ENCODE results near the gene NRXN3. TPM values are rescaled to one million over a fixed set of nuclear protein-coding genes. Genes with fewer than 3 reads are reported as not detected.
"Not testable (repeated sequence)": the region's sequence is repeated elsewhere in the genome, so short reads cannot be mapped to it uniquely, and the experiment has no call there.

The NRXN3 gene
- total RNA-seq, 4 donors from 2014 or later = 0.56 to 1.6 (median 1.1) TPM

- no peaks in the 10 kb centered on the region for H3K4me1 ChIP-seq
- no peak overlapping the region for H3K27ac ChIP-seq
- no peak for TF ChIP-seq CTCF (IDR thresholded peaks at IDR 0.05)
- no peak for TF ChIP-seq POLR2A (IDR thresholded peaks at IDR 0.05)
- H3K27me3 ChIP-seq = no peaks in the 10 kb centered on the region
- H3K4me3 ChIP-seq (replicated peaks in 1 of 3) = no peak overlapping the region
- no peaks in the 10 kb centered on the region for H3K36me3 ChIP-seq
- no peak for DNase-seq
- H3K9me3 ChIP-seq = no peaks in the 10 kb centered on the region
- intact Hi-C loops (cut with DNase I) = no loop called here
- WGBS, 2 donors = 87 to 88% methylated on average over 1 of the region's 1 CpG
These were observed 926.6 kb downstream of the NRXN3 start for GRCh38 chr14:79096811-79097210.

- Histone ChIP-seq H3K4me1 (no peaks in the 10 kb centered on the region), H3K27me3 (no peaks in the 10 kb centered on the region), H3K9me3 (no peaks in the 10 kb centered on the region), H3K4me3 (replicated peaks in 1 of 3) (no peak overlapping the region), H3K27ac (no peak overlapping the region), H3K36me3 (no peaks in the 10 kb centered on the region)
- DNase-seq = no peak
- 62 to 67% methylated on average over 3 of the region's 3 CpGs for WGBS, 2 donors
- TF ChIP-seq POLR2A (IDR thresholded peaks at IDR 0.05) = no peak
- no peak for TF ChIP-seq CTCF (IDR thresholded peaks at IDR 0.05)
- intact Hi-C loops (cut with DNase I) = no loop called here
These were observed 928.2 kb downstream of the NRXN3 start for GRCh38 chr14:79098324-79098723.

GRCh38 chr14:79100578-79100977, 930.4 kb downstream of the NRXN3 start:
- no peaks in the 10 kb centered on the region for H3K4me1 ChIP-seq
- no peaks in the 10 kb centered on the region for H3K9me3 ChIP-seq
- no peak overlapping the region for H3K27ac ChIP-seq
- no peaks in the 10 kb centered on the region for H3K27me3 ChIP-seq
- TF ChIP-seq POLR2A (IDR thresholded peaks at IDR 0.05) (no peak), CTCF (IDR thresholded peaks at IDR 0.05) (no peak)
- H3K36me3 ChIP-seq = no peaks in the 10 kb centered on the region
- 98 to 100% methylated on average over 1 of the region's 1 CpG for WGBS, 2 donors
- intact Hi-C loops (cut with DNase I) = no loop called here
- DNase-seq = no peak
- H3K4me3 ChIP-seq (replicated peaks in 1 of 3) = no peak overlapping the region

- intact Hi-C loops (cut with DNase I) = no loop called here
- Histone ChIP-seq H3K36me3 (no peaks in the 10 kb centered on the region), H3K4me3 (replicated peaks in 1 of 3) (no peak overlapping the region), H3K27ac (no peak overlapping the region), H3K27me3 (no peaks in the 10 kb centered on the region), H3K4me1 (no peaks in the 10 kb centered on the region), H3K9me3 (no peaks in the 10 kb centered on the region)
- TF ChIP-seq CTCF (IDR thresholded peaks at IDR 0.05) (no peak), POLR2A (IDR thresholded peaks at IDR 0.05) (no peak)
- DNase-seq = no peak
- 59 to 71% methylated on average over 6 of the region's 6 CpGs for WGBS, 2 donors
These were observed 931.2 kb downstream of the NRXN3 start for GRCh38 chr14:79101388-79101787.

- no peaks in the 10 kb centered on the region for H3K27me3 ChIP-seq
- H3K4me1 ChIP-seq = no peaks in the 10 kb centered on the region
- intact Hi-C loops (cut with DNase I) = no loop called here
- H3K9me3 ChIP-seq = no peaks in the 10 kb centered on the region
- no peak overlapping the region for H3K4me3 ChIP-seq (replicated peaks in 1 of 3)
- 65 to 71% methylated on average over 2 of the region's 2 CpGs for WGBS, 2 donors
- H3K27ac ChIP-seq = no peak overlapping the region
- DNase-seq = no peak
- TF ChIP-seq CTCF (IDR thresholded peaks at IDR 0.05) (no peak), POLR2A (IDR thresholded peaks at IDR 0.05) (no peak)
- no peaks in the 10 kb centered on the region for H3K36me3 ChIP-seq
These were observed 933.6 kb downstream of the NRXN3 start for GRCh38 chr14:79103764-79104163.

- H3K36me3 ChIP-seq, H3K27ac ChIP-seq: not testable (repeated sequence)
- 47 to 50% methylated on average over 4 of the region's 4 CpGs for WGBS, 2 donors
These were observed 940.4 kb downstream of the NRXN3 start for GRCh38 chr14:79110564-79110963.

More at GRCh38 chr14:79110564-79110963, 940.4 kb downstream of the NRXN3 start:
- DNase-seq; intact Hi-C loops (cut with DNase I); H3K9me3 ChIP-seq; H3K4me1 ChIP-seq; H3K4me3 ChIP-seq (replicated peaks in 1 of 3); H3K27me3 ChIP-seq: not testable (repeated sequence)
